Stimulated activated CD4-positive, alpha-beta T cell treated with anti-CD3 and anti-CD28 coated beads, Interleukin-4, amount 100 ng/mL, for 4 hours (primary cell): Measurements from ENCODE around the gene RAMP3.

Experiments used
- DNase-seq, 2 experiments: peaks; one replicate each; pipeline ENCODE4 v3.0.0-alpha.2; 2020

The RAMP3 gene

DNA sequence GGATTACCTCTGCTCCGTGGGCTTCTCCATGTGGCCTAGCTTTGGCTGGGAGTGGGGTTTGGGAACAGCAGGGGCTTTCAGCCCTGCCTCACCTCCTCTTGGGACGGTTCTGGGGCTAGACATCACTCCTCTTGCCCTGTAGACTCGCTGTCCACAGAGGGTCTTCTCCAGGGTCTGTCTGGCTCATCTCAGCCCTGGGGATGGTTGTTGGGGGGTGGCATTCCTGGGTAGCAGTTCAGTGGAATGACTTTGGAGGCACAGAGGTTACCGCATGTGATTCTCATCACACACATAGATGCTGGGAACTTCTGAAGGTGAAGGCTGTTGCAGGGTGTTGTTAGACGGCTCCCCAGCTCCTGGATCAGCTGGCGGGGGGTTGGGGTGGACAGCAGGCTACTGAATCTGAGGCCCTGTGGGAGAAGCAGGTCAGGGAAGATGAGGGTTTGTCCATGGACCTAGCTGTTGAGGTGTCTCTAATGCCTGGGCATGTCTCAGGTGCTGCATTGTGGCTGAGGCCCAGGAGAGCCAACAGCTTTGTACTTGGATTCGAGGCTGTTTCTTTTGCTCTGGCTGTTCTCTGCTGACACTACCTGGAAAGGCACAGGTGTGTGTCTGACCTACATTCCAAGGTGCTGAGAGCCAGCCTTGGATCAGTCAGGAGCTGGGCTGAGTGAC is 23.8 kb downstream of the RAMP3 start:
- no peak for DNase-seq

DNA sequence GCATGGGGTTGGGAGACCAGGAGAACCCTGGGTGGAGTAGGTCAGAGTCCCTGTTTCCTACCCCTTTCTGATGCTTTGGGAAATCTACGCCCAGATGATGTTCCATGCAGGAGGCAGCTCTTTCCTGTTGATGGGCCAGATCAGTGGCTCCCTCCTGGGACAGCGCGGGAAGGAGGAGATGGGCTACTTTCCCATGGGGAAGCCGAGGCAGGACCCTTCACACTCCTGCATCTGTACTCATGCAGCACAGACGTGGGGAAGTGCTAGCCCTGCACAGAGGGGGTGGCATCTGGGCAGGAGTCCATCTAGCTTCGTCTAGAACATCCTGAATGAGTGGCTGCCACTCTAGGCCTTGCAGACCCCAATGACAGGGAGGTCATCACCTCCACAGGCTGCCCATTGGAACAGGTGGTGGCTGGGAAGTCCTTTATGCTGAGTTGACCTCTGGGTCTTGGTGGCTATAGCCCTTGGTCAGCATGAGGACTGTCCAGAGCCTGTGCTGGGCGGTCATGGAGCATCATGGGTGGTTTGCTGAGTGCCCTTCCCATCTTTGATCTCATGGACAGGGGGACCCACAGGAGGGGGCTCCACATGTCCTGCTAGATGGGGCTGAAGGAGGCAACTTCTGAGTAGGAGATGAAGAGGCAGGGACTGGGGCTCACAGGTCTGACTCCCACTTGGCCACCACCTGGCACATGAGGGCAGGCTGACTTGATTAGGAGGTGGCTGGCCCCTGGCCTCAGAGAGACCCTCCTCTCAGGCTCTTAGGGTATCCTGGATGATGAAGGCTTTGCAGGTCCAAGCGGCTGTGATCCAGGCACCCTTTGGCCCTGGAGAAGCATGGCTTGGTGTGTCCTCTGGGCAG is 24.6 kb downstream of the RAMP3 start:
- DNase-seq: no peak

DNA sequence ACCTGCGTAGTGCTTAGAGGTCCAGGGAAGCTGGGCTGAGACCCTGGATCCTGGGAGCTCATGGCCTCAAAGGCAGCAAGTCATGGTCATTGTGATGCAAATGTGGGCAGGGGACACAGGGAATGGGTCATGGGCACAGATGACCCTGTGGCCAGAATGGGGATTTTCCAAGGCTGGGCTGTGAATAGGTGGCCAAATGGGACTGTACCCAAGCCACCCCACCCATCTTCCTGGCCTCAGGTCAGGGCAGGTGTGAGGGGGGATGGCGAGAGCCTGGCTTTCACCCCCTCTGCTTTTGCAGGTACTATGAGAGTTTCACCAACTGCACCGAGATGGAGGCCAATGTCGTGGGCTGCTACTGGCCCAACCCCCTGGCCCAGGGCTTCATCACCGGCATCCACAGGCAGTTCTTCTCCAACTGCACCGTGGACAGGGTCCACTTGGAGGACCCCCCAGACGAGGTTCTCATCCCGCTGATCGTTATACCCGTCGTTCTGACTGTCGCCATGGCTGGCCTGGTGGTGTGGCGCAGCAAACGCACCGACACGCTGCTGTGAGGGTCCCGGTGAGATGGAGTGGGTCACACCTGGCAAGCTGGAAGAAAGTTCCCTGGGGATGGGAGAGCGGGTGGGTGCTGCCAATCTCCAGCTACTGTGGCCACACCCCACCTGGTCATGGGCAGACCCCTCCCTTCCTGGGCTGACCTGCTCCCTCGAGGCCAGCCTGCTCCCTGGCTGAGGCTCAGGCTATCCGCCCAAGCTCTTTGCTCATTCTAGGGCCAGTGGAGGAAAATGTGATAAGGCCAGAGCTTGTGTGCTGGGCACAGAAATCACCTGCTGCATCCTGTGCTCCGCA is 25.5 kb downstream of the RAMP3 start:
- no peak for DNase-seq

DNA sequence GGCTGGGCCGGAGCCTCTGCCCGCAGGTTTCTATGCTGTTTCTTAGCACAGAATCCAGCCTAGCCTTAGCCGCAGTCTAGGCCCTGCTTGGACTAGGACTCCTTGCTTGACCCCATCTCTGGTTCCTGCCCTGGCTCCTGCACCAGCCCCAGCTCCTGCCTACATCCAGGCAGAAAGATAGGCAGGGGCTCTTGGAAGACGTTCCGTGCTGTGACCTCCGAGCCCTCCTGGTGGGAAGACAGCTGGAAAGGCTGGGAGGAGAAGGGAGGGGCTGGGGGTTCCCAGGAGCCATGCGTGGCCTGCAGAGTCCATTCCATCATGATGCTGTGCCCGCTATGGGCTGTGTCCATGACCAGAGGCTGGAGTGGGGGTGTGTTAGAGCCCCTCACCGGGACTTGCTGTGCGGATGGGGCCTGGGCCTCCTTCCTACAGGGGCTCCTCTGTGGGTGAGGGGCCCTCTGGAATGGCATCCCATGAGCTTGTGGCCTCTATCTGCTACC is 26.2 kb downstream of the RAMP3 start:
- no peak for DNase-seq

DNA sequence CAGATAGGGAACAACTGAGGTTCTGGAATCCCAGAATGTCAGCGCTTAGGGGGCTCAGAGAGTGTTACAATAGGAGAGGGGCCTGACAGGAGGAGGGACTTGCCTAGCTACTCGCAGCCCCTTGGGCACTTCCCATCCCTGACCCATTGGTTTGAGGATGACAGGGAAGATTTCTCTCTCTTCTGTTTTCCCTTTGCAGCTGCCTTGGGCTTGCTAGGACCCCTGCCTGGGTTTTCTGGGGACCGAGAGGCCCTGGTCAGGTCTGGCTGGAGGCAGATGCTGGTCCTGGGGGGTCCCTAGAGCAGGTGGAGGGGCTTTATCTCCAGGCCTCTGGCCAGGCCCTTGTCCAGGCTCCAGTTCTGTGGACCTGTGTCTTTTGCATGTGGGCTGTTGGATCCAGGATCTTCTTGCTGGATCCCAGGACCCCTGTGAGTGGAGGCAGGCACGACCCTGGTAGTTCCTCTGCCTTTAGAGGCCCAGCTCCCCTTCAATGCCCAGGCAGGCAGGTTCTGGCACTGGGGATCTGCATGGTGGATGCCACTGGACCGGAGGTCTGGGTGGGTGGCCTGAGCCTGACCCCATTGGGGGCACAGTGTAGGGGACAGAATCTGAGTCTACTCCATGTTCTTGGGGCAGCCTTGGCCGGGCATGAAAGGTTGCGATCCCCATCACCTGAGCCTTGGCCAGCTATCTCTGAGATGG is 26.9 kb downstream of the RAMP3 start:
- no peak for DNase-seq

DNA sequence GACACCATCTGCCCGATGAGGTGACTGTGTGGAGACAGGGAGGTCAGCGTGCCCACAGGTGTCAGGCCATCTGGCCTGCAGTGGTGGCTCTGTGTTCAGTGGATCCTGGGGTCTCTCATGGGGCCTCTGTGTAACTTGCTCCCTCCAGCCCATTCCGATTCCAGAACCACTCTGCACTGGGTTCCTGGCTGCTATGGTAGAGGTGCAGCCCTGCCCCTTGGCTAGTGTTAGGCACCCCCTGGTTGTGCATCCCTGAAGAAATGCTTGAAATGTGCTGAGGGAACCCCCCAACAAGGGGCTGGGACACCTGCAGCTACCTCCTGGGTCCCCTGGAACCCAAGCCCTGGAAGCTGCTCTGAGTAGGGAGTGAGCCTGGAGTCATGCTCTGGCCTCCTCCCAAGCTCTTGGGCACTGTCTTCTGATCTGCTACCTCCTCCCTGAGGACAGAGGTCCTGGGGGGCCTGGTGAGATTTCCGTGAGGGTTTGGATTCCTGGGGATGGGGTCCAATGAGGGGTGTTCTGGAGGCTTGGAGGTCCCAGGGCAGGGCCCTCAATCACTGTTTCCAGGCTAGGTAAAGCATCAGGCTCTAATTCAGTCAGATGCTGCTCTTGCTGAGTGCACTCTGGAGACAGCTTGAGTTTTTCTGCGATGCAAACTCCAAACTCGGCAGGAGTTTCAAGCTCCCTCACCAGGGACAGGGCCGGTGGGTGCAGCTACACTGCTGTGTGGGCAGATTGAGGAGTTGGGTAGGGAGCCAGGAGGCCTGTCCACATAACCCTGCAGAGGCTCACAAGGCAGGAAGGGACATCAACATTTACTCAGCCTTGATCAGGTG is 27.7 kb downstream of the RAMP3 start:
- no peak for DNase-seq

DNA sequence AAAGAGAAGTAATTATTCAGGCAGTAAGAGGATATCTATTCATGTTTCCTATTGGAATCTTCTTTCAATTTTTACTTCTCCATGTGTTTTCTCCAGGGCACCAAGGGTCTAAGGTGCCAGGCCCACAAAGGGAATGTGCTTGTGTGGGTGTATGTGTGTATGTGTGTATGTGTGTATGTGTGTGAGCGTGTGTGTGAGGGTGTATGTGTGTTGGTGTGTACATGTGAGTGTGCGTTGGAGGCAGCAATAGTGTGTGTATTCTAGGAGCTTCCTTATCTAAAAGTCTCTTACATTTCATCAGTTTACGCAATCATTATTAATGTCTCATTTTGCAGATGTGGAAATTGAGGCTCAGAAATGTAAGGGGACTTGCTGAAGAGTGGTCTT is 28.3 kb downstream of the RAMP3 start:
- no peak for DNase-seq

DNA sequence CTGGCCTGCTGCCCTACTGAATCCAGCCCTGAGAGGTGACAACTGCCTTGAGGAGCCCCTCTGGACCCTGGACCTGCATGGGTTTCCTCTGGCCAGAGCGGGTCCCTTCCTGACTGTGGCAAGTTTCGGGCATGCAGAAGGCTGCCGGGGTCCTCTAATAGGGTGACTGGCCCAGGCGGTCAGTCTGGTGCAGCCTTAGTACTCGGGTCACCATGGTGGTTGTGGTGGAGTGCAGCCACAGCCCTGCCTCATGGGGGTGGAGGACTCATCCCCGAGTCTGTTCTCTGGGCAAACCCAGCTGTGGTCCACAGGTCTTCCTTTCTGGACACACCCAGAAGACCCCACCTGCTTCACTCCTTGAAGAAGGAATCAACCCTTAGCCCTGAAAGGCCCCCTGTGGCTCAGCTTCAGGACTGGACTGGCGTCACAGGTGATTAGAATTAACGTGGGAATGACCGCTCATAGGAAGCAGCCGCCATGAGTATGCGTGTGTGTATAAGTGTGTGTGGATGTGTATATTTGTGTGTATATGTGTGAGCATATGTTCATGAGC is 28.7 kb downstream of the RAMP3 start:
- DNase-seq: no peak

DNA sequence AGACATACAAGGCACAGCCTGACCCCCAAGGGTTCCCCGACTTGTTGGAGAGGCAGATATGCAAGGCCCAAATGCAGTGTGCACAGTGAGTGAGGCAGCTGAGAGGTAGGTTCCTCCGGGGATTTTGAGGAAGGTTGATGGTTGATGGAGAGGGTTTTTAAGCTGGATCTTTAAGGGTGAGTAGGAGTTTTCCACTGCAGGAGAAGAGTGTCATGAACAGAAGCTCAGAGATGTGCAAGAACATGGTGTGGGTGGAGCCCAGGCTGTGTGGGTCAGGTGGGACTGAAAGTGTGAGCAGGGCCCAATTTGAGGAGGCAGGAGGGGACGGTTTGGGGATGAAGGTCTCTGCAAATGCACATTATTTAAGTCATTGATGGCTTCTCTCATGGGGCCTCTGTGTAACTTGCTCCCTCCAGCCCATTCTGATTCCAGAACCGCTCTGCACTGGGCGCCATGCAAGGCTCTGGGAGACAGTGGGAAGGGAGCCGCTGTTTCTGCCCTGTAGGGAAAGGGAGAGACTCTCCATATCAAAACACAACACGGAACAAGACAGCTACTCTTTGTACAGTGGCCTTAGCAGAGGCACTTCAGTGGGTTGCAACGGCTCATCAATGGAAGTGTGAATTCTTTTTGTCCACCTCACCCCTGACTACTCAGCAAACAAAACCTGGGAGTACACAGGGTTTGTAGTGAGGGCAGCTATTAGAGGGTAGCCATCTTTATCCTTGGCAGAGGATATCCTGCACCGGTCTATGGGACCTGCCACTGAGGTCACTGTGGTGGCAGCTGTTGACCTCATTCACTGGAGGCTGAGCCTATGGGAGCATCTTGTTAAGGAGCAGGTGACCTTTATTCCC is 29.7 kb downstream of the RAMP3 start:
- DNase-seq: no peak

DNA sequence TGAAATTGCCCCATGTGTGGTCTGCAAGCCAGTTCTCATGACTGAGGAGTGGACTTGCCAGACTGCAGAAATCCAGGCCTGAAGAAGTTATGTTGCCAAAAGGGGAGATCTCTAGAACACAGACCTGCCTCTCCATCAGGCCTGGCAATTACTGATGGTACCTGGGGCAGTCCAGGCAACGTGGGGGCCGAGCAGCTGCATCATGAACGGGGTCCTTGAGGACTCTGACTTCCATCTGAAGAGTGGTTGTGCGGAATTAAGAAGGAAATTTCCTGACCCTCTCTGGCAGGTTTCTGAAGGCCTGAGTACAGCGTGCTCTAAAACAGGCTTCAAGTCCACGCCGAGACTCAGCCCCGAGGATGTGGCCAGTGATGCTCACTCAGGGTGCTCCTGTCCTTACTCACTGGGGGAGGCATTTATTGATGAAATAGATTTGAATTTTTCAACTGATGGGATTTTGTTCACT is 30.4 kb downstream of the RAMP3 start:
- DNase-seq: no peak

DNA sequence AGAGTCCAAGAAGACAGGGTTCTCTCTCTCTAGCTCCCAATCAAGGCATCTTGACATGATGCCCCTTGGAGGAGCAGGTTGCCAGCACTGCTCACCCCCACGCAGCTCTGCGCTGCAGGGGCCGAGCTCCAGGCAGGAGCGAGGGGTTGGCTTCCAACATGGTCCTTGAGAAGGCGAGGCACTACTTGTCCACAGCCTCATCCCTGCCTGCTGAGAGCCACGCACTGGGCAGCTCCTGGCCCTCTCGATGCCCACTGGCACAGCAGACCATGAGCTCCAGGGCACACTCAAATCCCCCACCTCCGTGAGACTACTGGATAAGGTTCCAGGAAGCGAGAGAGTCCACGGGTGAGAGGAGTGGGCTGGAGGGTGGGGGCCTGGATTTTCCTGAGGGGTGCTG is 31.1 kb downstream of the RAMP3 start:
- DNase-seq: no peak

DNA sequence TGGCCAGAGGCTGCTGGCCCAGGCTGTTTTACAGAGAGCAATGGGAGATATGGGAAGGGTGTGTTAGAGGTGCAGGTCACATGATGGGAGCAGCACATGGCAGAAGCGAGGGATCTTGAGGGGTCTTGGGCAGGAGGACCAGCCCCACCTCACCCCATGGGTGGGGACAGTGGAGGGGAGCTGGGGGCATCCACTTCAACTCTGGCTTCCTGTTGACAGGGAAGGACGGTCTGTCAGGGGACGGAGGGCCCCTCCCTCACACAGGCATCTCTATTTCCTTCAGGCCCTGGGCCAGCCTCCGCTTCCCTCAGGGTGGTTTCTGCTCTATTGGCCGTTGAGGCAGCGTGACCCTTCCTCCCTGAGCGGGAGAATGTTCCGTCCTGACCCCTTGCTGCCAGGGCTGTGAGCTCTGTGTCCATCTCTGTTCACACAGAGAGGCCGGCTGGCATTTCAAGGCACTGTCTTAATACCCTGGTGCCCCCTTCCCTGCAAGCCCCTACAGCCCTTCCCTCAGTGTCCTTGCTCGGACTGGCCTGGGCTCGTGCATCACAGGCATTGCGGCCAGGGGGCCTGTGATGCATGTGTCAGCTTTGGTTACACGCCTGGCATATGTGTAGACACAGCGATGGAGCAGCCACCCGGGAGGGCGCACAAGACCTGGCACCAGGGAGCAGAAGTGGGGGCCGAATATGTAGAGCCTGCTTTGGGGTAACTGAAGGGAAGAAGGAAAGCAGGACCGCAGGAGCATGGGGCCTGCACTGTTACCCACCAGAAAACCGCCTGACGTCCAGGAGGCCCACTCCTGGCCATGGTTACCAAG is 31.8 kb downstream of the RAMP3 start:
- no peak for DNase-seq

DNA sequence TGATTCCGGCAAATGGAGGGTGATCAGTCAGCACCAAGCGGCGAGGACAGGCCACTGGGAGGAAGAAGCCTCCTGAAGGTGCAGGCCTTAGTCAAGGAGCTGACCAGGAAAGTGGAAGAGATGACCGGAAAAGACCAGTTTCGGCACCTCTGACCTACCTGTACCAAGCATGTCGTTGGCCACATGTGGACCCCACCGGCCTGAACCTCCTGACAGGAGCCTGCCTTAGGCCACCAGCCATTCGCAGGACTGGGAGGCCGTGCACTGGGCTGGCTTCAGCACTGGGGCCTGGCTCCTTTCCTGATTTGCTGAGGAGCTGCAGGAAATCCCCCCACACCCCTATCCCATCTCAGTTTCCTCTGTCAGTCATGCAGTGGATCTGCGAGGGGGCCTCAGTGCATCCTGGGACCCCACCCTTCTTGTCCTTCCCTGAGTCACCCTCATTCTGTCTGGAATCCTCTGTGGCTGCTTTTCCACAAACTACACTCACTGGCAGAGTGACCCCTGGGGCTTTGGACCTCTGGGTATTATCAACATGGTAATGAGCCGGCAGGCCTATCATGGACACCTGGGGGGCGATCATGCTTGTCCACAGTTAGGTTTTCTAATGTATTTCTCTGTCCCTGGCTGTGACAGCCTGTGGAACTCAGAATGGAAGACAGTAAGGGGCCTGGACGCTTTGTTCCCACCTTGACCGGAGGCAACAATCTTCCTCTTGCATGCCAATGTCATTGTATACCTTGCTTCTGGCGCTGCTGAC is 33.0 kb downstream of the RAMP3 start:
- DNase-seq: no peak

DNA sequence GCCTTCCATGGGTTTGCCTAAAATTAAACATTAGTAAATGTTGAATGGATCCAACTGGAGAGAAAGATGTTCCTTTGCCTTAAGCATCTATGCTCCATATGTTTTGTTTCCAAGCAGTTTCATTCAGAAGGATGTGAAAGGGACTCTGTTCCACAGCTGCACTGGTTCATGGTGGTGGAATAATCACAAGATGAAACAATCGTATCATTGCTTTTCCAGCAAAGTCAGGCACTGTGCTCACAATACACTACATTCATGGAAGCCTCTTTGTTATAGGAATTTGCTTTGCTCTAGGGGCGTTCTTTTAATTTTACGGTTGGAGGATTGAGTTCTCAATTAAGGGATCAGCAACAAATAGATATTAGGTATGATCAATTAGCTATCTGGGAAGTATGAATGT is 33.8 kb downstream of the RAMP3 start:
- DNase-seq: no peak

DNA sequence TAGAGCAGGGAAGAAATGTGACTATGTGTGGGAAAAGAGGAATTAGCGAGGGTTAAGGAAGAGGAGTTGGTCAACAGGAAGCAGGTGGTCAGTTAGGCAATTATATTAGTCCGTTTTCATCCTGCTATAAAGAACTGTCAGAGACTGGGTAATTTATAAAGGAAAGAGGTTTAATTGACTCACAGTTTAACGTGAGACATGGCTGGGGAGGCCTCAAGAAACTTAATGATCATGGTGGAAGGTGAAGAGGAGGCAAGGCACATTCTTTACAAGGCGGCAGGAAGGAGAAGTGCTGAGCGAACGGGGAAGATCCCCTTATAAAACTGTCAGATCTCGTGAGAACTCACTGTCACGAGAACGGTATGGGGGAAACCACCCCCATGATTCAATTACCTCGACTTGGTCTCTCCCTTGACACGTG is 35.0 kb downstream of the RAMP3 start:
- no peak for DNase-seq

DNA sequence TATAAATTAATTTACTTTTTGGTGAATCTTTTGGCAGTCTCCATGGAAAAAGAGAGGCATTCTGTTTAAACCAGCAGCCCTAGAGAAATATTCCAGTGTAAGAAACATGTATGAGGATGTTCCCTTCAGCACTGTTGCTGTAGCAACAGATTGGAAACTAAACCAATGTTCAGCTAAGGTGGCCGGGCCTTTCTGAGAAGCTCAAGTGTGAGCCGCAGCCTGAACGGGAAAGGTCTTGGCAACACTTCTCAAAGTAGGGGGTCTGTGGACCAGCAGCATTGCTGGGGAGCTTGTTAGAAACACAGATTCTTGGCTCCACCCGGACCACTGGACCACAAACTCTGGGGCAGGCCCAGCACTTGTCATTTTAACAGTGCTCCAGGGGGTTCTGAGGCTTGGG is 36.2 kb downstream of the RAMP3 start:
- no peak for DNase-seq

DNA sequence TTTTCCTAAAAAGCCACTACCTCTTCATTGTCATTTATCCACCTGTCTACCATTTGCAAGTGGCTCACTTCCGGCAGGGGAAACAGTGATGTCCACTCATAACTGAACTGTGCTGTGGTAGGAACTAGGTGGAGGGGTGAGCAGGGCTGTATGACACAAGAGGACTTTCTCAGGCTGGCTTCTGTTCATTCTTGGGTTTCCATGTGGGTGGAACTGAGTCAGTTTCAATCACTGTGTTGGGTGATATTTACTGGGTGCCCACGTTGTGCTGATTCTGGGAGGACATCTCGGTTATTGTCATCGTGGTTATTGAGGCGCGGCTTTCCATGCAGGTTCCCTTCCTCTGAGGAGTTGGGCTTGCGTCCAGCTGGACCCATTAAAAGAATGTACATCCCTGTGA is 38.8 kb downstream of the RAMP3 start:
- peak; percentile 16 to 45 for DNase-seq

DNA sequence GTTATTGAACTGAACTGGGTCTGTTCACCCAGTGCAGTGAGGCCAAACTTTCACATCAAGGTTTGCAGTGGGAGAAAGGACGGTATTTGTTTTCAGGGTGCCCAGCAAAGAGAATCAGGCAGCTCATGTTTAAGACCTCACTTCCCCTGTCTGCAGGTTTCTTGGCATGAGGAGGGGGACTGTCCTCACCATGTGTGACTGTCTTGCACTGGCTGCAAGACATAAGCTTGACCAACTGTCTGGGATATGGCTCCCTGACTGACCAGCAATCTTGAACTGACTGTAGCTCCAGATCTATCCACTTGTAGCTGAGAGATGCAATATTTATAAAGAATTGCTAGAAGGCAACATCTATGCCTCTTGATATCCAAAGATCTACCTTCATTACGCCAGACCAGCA is 39.9 kb downstream of the RAMP3 start:
- no peak for DNase-seq

DNA sequence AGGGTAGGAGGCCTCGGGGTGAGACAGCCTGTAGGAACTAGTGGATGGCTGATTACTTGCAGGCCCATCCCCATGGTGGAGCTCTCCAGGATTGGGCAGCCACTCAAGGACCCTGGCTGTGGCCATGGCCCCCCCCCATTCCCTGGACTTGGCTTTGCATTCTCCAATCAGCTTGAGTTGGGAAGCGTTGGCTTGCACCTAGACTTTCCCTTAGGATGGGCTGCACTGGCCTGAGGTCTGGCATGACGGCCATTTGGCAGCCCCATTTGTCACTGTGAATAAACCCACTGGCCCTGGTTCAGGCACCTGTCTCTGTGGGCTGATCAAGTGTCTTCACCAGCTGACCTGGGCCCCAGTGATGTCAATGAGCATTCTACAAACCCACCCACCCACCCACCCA is 41.4 kb downstream of the RAMP3 start:
- DNase-seq: no peak
